Prostate gland (tissue), 2 donors: ENCODE results near the gene SOAT1. TPM values are rescaled to one million over a fixed set of nuclear protein-coding genes. Genes with fewer than 3 reads are reported as not detected.

Experiments used
- DNase-seq: peaks from one replicate; pipeline ENCODE4 v3.0.0-alpha.2; 2019; ENCODE audit warnings: low spot score
- H3K27ac ChIP-seq, 2 donors: fragments of 200-600 bp; sonication (generic); 2 replicates each; pipeline ENCODE4 v1.5.1; 2017 to 2019
- H3K27me3 ChIP-seq: fragments of 200-600 bp; sonication (generic); replicated peaks from 2 replicates; pipeline ENCODE4 v1.5.1; 2019; ENCODE audit not compliant: insufficient read depth
- H3K36me3 ChIP-seq, 2 donors: fragments of 200-600 bp; sonication (generic); 1 replicate in 1 of 2; 2 replicates in 1 of 2; pipeline versions ENCODE4 v1.5.1 to v1.8.1; 2017 to 2019
- H3K4me1 ChIP-seq: fragments of 200-600 bp; sonication (generic); replicated peaks from 2 replicates; pipeline ENCODE4 v1.5.1; 2019
- H3K4me3 ChIP-seq, 2 donors: fragments of 200-600 bp; sonication (generic); 2 replicates each; pipeline ENCODE4 v1.5.1; 2017 to 2019
- H3K9me3 ChIP-seq: fragments of 200-600 bp; sonication (generic); 2 replicates; pipeline ENCODE4 v1.5.1; 2017
- POLR2A ChIP-seq: fragments of 450-650 bp; IDR thresholded peaks from one replicate; pipeline ENCODE4 v1.6.1; 2016; ENCODE audit warnings: antibody characterized with exemption, mild to moderate bottlenecking
- POLR2AphosphoS5 ChIP-seq: sonication (generic); formaldehyde crosslinking; IDR thresholded peaks from one replicate; pipeline ENCODE4 v1.6.1; 2017; ENCODE audit warnings: antibody characterized with exemption
- WGBS: methylation state at CpG from one replicate; pipeline ENCODE4 v1.1.5; 2018; 5-methylcytosine and 5-hydroxymethylcytosine counted together
- intact Hi-C: fragments of 100-400 bp; cut with DNase I; formaldehyde crosslinking; loops from one replicate; pipeline ENCODE4 v1.14.2; 2022
- total RNA-seq, 2 donors: library from RNA; depleted of rRNA; stranded (reverse); fragments of >200 nt; gene quantifications; one replicate each; pipeline ENCODE4 v1.1.0, GENCODE V29; 2016
- TF ChIP-seq, protein P1 (sequence below), 4 experiments: fragments of 200-600 bp in 2 of 4; fragments of 450-650 bp in 2 of 4; sonication (generic) in 2 of 4; IDR thresholded peaks; 1 replicate in 3 of 4; 2 replicates in 1 of 4; pipeline ENCODE4 v1.5.1; 2016 to 2019; ENCODE audit warnings: antibody characterized with exemption in 4 of 4, mild to moderate bottlenecking in 2 of 4, moderate library complexity in 2 of 4

The SOAT1 gene
- total RNA-seq, 2 donors from 2014 or later = 30.9 to 47.2 TPM

DNA sequence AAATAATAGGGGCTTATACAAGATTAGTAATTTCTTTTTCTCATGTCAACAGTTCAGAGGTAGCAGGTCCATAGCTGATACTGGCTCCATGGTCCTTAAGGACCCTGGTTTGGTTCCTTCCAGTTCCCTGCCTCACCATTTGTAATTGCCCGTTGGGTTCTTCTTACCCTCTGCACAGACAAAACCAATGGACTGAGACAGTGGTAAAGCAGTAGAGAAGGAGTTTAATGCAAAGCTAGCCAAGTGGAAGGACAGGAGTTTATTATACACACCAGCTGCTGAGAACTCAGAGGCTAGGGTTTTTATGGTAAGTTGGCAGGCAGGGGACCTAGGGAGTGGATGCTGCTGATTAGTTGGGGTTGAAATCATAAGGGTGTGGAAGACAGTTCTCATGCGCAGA, 36.3 kb downstream of the SOAT1 start:
- Histone ChIP-seq H3K4me1 (peaks cover 4% of the 10 kb centered on the region), H3K27ac (no peak overlapping the region), H3K9me3 (no peaks in the 10 kb centered on the region), H3K27me3 (no peaks in the 10 kb centered on the region), H3K4me3 (no peak overlapping the region), H3K36me3 (no peaks in the 10 kb centered on the region)
- intact Hi-C loops = no loop called here
- TF ChIP-seq POLR2AphosphoS5 (no peak), POLR2A (no peak)
- TF ChIP-seq, protein P1, sequence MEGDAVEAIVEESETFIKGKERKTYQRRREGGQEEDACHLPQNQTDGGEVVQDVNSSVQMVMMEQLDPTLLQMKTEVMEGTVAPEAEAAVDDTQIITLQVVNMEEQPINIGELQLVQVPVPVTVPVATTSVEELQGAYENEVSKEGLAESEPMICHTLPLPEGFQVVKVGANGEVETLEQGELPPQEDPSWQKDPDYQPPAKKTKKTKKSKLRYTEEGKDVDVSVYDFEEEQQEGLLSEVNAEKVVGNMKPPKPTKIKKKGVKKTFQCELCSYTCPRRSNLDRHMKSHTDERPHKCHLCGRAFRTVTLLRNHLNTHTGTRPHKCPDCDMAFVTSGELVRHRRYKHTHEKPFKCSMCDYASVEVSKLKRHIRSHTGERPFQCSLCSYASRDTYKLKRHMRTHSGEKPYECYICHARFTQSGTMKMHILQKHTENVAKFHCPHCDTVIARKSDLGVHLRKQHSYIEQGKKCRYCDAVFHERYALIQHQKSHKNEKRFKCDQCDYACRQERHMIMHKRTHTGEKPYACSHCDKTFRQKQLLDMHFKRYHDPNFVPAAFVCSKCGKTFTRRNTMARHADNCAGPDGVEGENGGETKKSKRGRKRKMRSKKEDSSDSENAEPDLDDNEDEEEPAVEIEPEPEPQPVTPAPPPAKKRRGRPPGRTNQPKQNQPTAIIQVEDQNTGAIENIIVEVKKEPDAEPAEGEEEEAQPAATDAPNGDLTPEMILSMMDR (IDR thresholded peaks at IDR 0.05) = no peak
- 75% methylated on average over 2 of the region's 2 CpGs for WGBS
- DNase-seq = no peak

DNA sequence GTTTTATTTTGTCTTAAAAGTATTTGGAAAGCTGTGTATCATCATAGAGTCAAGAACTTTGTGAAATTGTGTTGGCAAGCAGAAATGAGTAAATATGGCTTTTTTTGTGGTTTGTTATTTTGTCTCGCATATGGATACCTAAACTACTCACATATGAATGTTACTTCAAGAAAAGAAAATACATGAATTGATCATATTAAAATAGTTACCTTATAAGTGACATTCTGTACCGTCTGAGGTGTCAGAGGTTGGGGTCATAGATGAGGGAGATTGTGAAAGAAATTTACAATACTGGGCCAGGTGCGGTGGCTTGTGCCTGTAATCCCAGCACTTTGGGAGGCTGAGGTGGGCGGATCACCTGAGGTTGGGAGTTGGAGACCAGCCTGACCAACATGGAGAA, 40.8 kb downstream of the SOAT1 start:
- no peak for DNase-seq

DNA sequence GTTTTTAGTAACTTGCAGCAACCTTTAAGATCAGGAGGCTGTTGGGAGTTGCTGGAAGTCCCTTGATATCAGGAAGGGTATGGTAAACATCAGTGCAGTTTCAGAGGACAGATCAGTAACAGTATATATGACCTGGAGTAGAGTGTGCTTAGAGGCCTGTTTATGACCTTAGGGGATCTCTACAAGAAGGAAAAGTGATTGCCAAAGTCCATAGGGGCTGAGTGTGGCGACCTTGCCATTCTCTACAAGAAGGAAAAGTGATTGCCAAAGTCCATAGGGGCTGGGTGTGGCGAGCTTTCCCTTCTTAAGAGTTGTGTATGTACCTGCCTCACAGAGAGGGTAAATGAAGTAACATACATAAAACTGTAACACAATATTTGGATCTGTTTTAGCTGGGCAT, 43.7 kb downstream of the SOAT1 start:
- intact Hi-C loops = no loop called here
- DNase-seq = no peak
- Histone ChIP-seq H3K9me3 (no peaks in the 10 kb centered on the region), H3K4me3 (no peak overlapping the region), H3K4me1 (peaks cover 2% of the 10 kb centered on the region), H3K27ac (no peak overlapping the region), H3K36me3 (no peaks in the 10 kb centered on the region), H3K27me3 (no peaks in the 10 kb centered on the region)
- WGBS = 91% methylated on average over 2 of the region's 2 CpGs
- TF ChIP-seq POLR2A (no peak), POLR2AphosphoS5 (no peak)
- TF ChIP-seq, protein P1 (IDR thresholded peaks at IDR 0.05) = no peak

More for the DNA sequence above, 40.8 kb downstream of the SOAT1 start:
- Histone ChIP-seq H3K36me3 (no peaks in the 10 kb centered on the region), H3K4me3 (no peak overlapping the region), H3K4me1 (peaks cover 4% of the 10 kb centered on the region), H3K27me3 (no peaks in the 10 kb centered on the region), H3K27ac (no peak overlapping the region), H3K9me3 (no peaks in the 10 kb centered on the region)
- intact Hi-C loops = no loop called here
- TF ChIP-seq POLR2A (no peak), POLR2AphosphoS5 (no peak)
- TF ChIP-seq, protein P1 (IDR thresholded peaks at IDR 0.05) = no peak
- 97% methylated on average over 4 of the region's 4 CpGs for WGBS

DNA sequence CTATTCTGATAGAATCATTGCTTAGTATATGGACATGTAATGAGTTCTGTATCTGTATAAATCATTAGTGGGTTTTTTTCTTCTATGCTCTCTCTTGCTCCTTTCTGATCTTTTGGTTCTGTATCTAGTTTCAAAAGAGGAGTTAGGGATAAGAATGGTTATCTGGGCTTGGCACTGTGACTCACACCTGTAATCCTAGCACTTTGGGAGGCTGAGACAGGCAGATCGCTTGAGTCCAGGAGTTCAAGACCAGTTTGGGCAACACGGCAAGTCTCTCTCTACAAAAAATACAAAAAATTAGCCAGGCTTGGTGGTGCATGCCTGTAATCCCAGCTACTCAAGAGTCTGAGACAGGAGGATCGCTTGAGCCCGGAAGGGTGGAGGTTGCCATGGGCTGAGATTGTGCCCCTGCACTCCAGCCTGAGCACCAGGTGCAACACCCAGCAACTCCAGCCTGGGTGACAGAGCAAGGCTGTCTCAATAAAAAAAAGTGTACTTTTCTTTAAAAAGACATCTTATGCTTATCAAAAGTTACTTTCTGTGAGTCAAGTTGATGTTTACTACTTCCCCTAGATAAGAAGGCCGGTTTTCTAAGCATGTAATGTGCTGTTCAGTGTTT, 44.5 kb downstream of the SOAT1 start:
- Histone ChIP-seq H3K4me3 (no peak overlapping the region), H3K36me3 (no peaks in the 10 kb centered on the region), H3K4me1 (no peaks in the 10 kb centered on the region), H3K27me3 (no peaks in the 10 kb centered on the region), H3K9me3 (no peaks in the 10 kb centered on the region), H3K27ac (no peak overlapping the region)
- 87% methylated on average over 5 of the region's 5 CpGs for WGBS
- TF ChIP-seq POLR2A (no peak), POLR2AphosphoS5 (no peak)
- TF ChIP-seq, protein P1 (IDR thresholded peaks at IDR 0.05) = no peak
- intact Hi-C loops = no loop called here
- DNase-seq = no peak

DNA sequence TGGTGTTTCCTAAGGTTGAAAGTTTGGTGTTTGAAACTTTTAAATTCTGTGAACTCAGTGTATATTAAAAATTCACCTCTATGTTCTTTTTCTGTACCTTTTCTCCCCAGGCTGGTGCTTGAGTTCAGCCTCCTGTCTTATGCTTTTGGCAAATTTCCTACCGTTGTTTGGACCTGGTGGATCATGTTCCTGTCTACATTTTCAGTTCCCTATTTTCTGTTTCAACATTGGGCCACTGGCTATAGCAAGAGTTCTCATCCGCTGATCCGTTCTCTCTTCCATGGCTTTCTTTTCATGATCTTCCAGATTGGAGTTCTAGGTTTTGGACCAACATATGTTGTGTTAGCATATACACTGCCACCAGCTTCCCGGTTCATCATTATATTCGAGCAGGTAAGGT, 47.3 kb downstream of the SOAT1 start:
- Histone ChIP-seq H3K4me1 (no peaks in the 10 kb centered on the region), H3K27ac (no peak overlapping the region), H3K9me3 (no peaks in the 10 kb centered on the region), H3K27me3 (no peaks in the 10 kb centered on the region), H3K4me3 (no peak overlapping the region), H3K36me3 (no peaks in the 10 kb centered on the region)
- WGBS = 80% methylated on average over 5 of the region's 5 CpGs
- no peak for DNase-seq
- intact Hi-C loops = no loop called here
- TF ChIP-seq POLR2A (no peak), POLR2AphosphoS5 (no peak)
- TF ChIP-seq, protein P1 (IDR thresholded peaks at IDR 0.05) = no peak
